NCI-H1694 (cell line): Measurements from ENCODE around the gene CCDC92B.

Source experiments
- DNase-seq: peaks from one replicate; lab custom pipeline; 2025; lab: John Stamatoyannopoulos, UW

Gene CCDC92B

DNA sequence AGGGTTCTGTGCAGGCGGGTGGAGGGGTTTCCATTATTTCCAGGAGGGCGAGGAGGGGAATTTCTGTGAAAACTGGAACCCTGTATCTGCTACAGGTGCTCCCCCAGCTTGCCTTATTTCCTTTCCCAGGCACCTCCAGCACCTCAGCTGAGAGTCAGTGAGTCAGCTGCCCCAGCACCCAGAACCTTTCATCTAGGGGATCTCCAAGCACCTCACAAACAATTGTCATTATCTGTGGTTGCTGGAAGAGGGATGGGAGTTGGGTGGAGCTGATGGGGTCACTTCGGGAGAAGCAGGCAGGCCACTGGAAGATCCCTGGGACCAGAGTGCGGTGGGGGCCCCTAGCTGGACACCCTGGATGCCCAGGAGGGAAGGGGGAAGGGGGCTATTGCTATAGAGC lies 27.8 kb downstream of the CCDC92B start:
- DNase-seq: no peak

DNA sequence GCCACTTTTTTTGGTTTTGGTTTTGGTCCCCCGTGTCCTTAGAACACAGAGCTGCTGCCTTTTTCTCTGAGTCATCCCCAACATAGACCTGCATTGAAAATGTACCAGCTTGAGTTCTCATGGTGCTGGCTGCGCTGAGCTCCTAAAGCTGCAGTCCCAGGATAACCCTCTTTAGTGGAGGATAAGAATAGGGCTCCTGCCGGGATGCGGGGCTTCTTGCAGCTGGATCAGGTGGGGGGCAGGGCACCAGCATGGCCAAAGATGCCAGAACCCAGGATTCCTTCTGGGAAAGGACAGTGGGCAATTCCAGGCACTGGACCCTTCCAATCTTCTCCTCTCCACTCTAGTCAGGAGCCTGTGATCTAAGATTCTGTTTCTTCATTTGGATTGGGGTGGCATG lies 29.6 kb downstream of the CCDC92B start:
- DNase-seq: no peak

DNA sequence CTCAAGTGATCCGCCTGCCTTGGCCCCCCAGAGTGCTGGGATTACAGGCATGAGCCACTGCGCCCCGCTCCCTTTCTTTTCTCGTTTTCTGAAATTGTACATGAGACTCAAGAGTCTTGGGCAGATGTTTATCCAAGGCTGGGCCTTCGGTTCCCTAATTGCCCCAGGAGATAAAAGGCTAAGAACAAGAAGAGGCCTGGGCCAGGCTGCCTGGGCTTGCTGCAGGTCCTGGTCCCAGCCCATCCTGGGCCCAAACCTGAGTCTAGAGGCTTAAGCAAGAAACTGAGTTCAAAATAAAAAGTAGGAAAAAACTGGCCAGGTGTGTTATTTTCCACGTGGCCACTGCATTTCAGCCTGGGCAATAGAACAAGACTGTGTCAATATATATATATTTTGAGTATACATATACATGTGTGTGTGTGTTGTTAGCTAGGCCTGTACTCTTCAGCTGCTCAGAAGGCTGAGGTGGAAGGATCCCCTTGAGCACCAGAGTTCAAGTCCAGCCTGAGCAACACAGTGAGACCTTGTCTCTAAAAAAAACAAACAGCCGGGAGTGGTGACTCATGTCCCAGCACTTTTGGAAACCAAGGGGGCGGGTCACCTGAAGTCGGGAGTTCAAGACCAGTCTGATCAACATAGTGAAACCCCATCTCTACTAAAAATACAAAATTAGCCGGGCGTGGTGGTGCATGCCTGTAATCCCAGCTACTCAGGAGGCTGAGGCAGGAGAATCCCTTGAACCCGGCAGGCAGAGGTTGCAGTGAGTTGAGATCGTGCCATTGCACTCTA lies 31.1 kb downstream of the CCDC92B start:
- DNase-seq: no peak

DNA sequence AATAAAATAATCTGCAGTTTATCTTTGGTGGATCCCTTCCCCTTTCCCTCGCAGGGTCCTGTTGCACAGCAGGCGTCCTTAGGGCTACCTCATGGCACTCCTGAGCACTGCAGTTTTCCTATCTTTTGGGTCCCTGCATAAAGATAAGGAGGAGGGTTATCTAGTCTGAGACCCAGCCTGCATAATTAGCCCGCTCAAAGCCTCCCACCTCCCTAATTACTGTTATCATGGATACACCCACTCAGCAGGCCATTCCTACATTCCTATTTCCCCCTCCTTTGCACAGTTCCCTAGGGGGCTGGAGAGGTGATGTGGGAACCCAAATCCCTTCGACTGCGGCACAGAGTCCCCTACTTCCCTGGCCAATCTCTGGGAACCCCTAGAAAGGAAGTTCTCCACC lies 32.8 kb downstream of the CCDC92B start:
- no peak for DNase-seq

DNA sequence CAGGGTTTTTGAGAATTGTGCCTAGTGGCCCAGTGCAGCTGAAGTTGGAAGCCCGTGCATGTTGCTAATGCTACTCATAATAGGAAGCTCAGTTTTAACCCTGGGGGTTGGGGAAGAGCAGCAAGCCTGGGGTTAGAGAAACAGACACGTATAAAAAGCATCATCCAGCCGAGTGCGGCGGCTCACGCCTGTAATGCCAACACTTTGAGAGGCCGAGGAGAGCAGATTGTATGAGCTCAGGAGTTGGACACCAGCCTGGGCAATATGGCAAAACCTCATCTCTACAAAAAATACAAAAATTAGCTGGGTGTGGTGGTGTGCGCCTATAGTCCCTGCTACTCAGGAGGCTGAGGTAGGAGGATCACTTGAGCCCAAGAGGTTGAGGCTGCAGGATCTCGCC lies 35.6 kb downstream of the CCDC92B start:
- DNase-seq: no peak

DNA sequence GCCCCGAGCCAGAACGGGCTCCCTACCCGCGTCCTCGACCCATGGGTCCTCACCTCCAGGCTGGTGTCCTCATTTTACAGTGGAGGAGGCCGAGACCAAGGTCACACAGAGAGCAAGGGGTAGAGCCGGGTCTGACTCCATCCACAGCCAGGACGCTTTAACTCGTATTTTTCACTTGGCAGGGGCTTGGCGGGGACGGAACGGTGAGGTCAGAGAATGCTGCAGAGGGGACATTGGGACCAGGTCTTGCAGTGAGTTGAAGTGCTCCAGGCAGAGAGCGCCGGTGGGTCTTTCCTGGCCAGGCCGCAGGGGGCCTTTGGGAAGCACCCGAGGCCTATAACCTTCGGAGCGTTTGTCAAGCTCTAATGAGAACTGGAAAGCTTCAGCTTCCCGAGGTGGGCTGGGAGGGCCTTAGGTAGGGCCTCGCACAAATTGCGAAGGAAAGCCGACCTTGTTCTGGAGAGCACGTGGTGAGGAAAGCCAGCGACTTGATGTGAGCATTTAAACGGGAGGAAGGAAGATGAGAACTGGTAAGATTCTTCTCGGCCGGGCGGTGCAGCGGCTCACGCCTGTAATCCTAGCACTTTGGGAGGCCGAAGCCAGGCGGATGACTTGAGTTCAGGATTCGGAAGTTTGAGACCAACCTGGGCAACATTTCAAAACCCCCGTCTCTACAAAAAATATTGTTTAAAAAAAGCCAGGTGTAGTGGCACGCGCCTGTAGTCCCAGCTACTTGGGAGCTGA lies 37.0 kb downstream of the CCDC92B start:
- DNase-seq: no peak

DNA sequence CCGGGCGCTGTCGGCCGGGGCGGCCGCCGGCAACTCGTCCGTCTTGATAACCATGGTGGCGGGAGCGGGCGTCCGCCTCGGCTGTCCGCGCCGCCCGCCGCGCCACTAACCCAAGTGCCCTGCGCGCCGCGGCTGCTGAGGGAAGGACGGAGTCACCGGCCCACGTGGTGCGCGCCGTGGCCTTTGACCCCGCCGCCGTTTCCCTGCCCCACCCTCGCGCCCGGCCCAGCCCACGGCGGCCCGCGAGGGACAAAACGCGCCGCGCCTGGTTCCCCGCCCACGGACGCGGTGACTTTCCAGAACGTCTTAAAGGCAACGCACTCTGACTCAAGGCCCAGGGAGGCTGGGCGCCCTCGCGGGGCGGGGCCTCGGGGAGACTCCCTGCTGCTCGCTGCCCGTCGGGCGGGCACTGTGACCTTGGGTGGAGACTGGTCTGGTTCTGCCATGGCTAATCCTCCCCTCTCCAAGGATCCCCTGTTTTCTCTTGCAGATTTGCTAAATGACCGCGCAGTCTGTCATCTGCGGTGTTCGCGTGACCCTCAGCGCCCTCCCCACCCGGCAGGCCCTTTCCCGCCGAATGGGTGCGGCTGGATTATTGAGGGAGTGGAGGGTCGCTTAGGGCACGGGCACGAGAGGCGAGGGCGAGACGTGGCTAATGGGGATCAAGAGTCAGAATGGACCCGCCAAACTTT lies 37.7 kb downstream of the CCDC92B start, which contains the start of gene CLUH:
Gene CLUH (minus strand): TSS at position 157 of the 692 bp plus-strand sequence. CDS start 103 bp downstream, at position 54.
- DNase-seq: peak; percentile 60

DNA sequence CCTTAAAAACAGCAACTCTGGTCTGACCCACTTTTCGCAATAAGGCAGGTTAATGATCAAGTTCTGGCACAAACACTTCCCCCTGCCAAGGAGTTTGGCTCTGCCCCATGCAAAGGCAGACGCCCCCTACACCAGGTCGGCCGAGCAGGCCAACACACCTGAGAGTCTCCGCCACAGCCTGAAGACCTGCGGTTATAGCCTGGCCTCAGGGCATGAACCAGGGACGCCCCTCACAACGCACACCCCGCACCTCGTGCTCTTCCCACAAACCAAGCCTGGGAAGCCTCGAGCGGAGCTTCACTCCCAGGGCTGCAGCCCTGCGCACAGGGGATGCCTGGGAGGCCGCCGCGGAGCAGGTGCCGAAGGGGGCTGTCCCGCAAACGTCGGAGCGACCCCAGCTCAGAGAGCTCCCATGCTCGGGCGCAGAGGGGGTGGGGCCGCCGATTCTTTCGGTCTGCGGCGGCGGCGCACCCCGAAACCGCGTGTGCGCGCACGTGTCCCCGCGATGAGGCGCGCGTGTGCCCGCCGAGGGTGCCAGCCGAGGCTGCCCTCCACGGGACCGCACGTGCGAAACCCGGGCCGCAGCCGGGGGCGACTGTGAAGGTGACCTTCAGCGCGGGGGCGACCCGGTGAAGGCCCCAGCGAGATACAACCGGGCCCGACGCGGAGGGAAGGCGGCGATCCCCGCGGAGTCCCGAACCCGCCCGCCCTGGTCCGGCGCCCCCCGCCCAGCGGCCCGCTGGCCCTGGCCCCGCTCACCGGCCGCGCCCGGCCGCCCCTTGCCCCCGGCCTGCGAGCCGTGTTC lies 38.4 kb downstream of the CCDC92B start:
- DNase-seq: no peak

DNA sequence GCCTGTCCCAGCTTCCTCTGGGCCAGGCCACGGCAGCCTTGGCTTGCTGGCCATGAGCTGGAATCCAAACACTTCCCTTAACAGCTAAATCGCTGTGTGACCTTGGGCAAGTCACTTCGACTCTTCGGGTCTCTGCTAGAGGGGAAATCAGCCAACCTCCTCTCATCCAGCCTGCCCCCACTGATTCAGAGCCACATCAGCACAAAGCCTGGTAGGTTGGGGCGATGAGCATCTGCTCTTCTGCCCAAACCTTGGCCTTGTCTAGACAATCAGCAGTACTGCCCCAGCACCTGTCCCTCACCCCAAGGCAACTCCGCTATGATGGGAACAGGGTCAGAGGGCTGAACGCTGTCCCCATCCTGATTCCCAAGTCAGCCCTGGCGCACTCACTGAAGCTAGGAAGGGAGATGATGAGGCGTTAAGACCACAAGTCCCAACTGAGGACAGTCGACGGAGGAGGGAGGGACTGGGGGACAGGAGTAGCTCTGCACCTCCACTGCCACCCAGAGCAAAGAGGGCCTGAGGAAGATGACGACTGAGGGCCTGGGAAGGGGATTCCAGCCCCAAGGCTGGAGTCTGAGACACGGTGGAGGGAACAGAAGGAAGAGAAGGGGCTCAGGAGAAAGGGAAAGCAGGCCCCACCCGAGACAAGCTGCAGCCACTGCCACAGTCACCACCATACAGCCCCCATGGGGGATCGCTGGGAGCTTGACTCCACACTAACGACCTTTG lies 39.2 kb downstream of the CCDC92B start:
- DNase-seq: no peak

DNA sequence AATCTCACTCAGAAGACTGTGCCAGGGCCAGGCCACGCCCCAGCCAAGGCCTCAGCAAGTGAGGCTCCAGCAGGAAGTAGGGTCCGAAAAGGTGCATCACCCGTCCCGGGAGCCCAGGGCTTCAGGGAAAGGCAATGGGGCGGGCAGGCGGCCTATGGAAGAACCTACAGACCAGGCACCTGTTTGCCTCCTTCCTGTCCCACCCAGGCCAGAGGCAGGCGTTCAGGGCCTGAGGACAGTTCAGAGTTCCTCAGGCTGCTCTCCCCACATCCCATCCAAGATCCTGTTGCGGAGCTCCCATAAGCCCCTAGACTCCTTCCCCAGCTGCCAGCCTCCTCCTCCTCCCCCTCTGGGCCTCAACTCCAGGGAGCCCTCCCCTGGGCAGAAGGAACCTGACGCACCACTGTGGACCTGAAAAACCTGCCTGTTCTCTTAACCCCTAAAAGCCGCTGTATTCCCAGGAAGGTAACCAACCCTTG lies 40.2 kb downstream of the CCDC92B start:
- DNase-seq: no peak

DNA sequence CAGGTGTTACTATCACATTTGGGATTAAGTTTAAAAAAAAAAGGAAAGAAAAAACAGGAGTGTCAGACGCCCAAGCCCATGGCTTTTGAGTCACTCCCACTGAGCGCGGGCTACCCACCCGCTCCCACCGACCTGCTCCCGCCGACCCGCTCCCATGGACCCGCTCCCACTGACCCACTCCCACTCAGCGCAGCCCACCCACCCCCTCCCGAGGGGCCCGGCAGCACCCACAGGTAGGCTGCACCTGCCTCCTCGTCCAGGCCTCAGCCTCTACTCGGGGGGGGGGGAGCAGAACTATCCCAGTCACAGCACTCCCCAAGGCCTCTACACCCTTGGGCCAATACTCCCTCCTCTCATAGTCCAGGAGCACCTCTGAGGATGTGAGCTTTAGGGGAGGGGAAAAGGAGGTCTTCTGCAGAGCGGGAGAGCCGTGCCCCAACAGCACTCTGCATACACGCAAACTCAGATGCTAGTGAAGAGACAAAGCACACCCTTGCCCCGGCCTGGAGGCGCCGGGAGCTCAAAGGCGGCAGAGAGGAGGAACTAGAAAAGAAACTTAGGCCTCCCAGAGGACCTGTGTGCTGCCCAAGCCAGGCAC lies 40.8 kb downstream of the CCDC92B start:
- DNase-seq: no peak

DNA sequence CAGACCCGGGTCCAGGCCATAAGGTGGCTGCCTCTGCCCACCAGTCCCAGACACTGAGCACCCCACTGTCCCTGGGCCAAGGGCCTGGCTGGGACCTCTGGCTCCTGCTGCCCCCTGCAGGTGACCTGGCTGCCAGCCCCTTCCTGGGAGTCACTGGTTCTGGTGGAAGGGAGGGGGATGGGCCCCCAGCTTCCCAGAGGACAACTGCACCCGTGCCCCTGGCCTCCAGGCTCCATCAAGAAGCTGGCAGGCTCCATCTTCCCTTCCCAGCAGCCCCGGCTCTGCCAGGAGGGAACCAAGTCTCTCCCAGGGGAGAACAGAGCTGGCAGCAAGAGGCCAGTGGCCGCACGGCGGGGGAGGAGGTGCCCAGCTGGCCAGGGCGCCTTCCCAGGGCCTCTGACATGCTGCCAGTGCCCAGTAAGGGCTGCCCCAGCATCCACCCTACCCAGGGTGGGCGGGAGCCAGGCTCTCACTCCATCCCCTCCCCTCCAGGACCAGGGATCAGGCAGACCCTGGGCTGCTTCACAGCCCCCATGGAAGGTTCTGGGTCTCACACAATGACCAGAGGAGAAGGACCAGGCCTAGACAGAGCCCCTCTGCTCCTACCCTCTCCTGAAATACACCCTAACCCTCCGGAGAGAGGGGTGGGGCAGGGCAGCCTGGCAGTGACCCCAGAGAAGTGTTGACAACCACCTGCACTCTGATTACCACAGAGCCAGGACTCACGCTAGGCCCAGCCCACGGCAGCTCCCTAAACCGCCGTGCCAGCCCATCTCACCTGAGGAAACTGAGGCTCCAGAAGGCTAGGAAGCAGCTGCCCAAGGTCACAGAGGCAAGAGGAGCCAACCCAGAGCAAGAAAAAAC lies 41.5 kb downstream of the CCDC92B start:
- no peak for DNase-seq

DNA sequence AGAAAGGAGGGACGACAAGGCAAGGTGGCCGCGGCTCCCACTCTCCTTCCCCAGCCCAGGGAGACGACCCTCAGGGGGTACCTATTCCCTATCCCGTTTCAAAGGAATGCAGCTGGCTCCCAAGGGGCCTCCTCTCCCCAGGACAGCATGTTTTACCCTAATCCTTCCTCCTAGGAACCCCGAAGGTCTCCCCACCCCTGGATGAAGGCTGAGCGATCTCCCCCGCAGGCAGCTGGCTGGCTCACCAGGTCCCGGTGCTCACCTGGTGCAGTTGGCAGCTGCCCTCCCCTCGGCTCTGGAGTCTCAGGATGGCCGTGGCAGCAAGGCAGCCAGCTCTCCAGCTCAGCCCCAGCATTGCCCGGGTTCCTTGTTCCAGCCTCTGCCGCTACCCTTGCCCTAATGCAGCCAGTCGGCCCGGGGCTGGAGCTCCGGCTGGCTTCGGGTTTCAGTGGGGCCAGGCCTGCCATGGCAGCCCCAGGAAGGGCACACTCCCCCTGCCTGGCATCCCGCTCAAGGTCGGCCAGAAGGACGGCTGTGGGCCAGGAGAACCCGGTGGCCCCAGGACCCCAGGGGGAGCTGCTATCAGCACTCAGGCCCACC lies 42.4 kb downstream of the CCDC92B start:
- DNase-seq: no peak

DNA sequence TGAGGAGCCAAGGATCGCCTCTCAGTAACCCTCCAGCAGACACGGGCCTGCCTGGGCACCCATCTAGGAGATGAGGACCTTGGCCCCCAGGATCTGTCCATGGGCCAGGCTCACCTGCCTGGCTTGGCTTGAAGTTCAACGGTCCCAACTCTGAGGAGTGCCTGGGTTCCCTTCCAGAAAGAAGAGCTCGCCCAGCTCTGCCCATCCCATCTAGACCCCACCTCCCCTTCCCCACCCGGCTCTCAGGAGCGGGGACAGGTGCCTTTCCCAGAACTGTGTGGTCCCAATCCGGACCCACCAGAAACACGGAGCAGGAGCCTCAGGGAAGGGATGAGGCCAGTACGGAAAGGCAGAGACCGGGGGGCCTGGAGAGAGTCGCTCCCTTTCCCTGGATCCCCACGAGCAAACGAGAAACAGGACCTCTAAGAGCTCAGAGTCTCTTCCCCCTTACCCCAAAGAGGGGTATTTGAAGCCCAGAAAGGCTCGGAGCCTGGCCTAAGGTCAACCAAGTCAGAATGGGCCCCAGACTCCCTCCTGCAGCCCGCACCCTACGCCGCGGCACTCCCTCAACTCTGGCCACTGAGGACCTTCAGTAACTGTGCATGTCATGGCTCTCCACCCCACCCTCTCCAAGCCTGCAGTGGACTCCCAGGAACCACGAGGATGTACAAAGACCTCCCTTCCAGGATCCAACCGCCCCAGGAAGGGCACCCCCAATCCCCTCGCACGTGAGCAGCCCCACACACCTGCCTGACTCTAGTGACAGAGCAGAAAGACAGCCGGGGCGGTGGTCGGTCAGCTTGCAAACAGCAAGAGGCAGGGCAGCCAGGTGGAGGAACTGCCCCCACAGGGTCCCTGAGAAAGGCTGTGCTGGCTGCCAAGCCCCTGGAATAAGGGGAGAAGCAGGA lies 43.3 kb downstream of the CCDC92B start:
- no peak for DNase-seq

DNA sequence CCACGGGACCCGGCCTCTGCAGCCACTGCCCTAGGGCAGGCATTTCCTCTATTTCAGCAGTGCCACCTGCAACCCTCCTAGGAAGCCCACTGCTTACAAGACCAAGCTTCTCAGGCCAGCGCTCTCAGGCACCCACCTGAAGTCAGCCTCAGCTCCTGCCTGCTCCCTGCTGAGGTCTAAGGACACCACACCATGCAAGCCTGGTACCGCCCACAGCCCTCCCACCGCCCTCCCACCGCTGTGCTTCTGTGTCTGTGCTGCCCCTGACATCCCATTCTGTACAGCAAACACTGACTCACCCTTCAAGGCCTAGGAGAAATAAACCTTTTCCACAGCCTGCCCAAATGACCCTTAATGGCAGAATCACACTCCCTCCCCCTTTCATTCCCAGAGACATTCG lies 44.2 kb downstream of the CCDC92B start:
- no peak for DNase-seq

DNA sequence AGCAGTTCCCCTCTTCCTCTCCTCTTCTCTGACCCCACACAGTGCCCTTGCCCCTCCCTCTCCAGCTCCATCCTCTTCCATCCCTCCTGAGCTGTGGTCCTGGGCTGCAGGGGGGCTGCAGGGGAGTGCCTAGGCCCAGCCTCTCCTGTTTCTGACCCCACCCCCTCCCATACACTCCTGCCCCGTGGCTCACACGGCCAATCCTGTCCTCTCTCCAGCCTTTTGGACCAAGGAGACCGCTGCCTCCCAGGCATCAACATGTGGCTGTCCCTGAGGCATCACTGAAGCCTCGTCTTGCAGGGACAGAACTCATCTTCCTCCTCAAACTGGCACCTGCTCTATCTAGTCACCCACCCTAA lies 44.6 kb downstream of the CCDC92B start:
- no peak for DNase-seq

DNA sequence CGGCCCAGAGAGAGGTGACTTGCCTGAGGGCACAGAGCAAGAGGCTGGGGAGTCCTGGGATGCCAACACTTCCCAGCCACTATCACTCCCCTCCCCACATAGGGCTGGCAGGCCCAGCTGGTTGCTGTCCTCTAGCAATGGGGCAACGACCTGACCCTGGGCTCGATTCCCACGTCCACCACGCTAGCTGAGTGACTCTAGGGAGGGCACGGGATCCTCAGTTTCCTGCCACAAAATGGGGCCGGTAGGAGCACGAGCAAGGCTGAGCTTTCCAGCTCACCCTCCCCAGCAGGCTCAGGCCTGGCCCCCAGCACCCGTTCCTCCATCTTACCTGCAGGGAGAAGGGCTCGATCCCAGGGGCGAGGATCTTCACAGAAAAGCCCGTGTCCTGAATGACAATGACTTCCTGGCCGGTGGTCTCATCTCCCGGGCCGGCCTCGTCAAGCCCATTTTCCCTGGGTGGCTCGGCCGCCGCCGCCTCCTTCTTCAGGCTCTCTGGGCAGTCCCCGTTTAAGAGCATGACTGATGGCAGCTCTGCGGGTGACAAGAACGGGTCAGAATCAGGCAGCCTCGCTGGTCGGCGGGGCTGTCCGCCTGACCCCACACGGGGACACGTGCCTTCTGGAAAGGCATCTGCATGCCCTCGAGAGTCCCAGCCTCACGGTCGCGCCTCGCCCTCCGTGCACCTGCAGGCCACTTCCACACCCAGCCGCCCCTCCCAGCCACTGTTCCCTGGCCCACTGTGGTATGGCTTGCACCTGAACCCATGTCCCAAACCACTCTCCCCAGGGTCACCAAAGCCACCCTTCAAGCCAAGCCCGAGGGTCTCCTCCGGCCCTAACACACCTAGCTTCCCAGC lies 45.2 kb downstream of the CCDC92B start:
- no peak for DNase-seq
